ENCODE results near the gene RNLS.
A peak's percentile ranks its signal among the peaks of the same experiment; 100 is the strongest.

The RNLS gene

GRCh38 chr10:88315755-88316154 is 267.4 kb downstream of the RNLS start (continued):
- TF ChIP-seq ZBTB1 (tag by site-specific recombination; IDR thresholded peaks at IDR 0.05), result no peak
- no peak for TF ChIP-seq ZNF529 (tag by site-specific recombination; IDR thresholded peaks at IDR 0.05; ENCODE audit: insufficient replicate concordance)
- TF ChIP-seq ZNF530 (tag by site-specific recombination; IDR thresholded peaks at IDR 0.05; ENCODE audit: low read depth), result no peak
- peak; percentile 91 for TF ChIP-seq ZNF664 (tag by site-specific recombination; IDR thresholded peaks at IDR 0.05)
- peak; percentile 36 for TF ChIP-seq OSR2 (tag by site-specific recombination; IDR thresholded peaks at IDR 0.05)
- peak; percentile 75 for TF ChIP-seq SP7 (tag by site-specific recombination; IDR thresholded peaks at IDR 0.05)
- TF ChIP-seq ZNF514 (tag by site-specific recombination; IDR thresholded peaks at IDR 0.05), result no peak
- no peak for TF ChIP-seq BCL11A (tag by site-specific recombination; IDR thresholded peaks at IDR 0.05; ENCODE audit: low read depth)
- no peak for TF ChIP-seq ZNF184 (tag by site-specific recombination; IDR thresholded peaks at IDR 0.05)
- TF ChIP-seq CTCF (tag by site-specific recombination; IDR thresholded peaks at IDR 0.05), result no peak
- no peak for TF ChIP-seq ZNF677 (tag by site-specific recombination; IDR thresholded peaks at IDR 0.05)
- TF ChIP-seq ZNF302 (tag by site-specific recombination; IDR thresholded peaks at IDR 0.05; ENCODE audit: low read depth), result no peak
- TF ChIP-seq ZNF148 (tag by site-specific recombination; IDR thresholded peaks at IDR 0.05; ENCODE audit: borderline replicate concordance), result no peak
- TF ChIP-seq ZNF362 (tag by site-specific recombination; IDR thresholded peaks at IDR 0.05), result peak; percentile 74
- TF ChIP-seq PRDM4 (tag by site-specific recombination; IDR thresholded peaks at IDR 0.05), result no peak

- H3K27ac ChIP-seq (ENCODE audit: extremely low read depth, low read depth, low read length), result no peak overlapping the region
- no peak overlapping the region for H3K4me3 ChIP-seq (ENCODE audit: low read depth, low read length)
- H3K36me3 ChIP-seq (ENCODE audit: control insufficient read depth in 2 of 2, insufficient read depth in 1 of 2, low read length in 2 of 2), result no peaks in the 10 kb centered on the region
- H3K4me1 ChIP-seq (ENCODE audit: control insufficient read depth, insufficient read depth, low read length), result peaks cover 16% of the 10 kb centered on the region
- POLR2A ChIA-PET, result no interaction called here
- H3K9me3 ChIP-seq (ENCODE audit: control insufficient read depth, insufficient read depth, low read depth, low read length), result peaks cover 3% of the 10 kb centered on the region
- CTCF ChIA-PET, result interaction anchor here (1.2 kb wide), 1 partner anchor 239 kb away, joined by 3 read pairs; no protein-coding TSS in a partner anchor
- no peak for TF ChIP-seq GLIS2 (tag by site-specific recombination; IDR thresholded peaks at IDR 0.05)
- TF ChIP-seq PRDM10 (tag by site-specific recombination; IDR thresholded peaks at IDR 0.05), result no peak
- no peak for TF ChIP-seq ZFP37 (tag by site-specific recombination; IDR thresholded peaks at IDR 0.05)
- TF ChIP-seq PRDM2 (tag by site-specific recombination; IDR thresholded peaks at IDR 0.05; ENCODE audit: borderline replicate concordance), result no peak
- no peak for TF ChIP-seq SP7 (tag by site-specific recombination; IDR thresholded peaks at IDR 0.05)
- no peak for TF ChIP-seq TRIM28 (IDR thresholded peaks at IDR 0.05; ENCODE audit: borderline replicate concordance, low read length)
Observed at GRCh38 chr10:88314362-88314761, 268.8 kb downstream of the RNLS start.
